ENCODE results near the gene CPXM2. TPM values are rescaled to one million over a fixed set of nuclear protein-coding genes. Genes with fewer than 3 reads are reported as not detected.

Gene CPXM2
- total RNA-seq, 1 donor from 2014 or later, result 0.33 TPM

DNA sequence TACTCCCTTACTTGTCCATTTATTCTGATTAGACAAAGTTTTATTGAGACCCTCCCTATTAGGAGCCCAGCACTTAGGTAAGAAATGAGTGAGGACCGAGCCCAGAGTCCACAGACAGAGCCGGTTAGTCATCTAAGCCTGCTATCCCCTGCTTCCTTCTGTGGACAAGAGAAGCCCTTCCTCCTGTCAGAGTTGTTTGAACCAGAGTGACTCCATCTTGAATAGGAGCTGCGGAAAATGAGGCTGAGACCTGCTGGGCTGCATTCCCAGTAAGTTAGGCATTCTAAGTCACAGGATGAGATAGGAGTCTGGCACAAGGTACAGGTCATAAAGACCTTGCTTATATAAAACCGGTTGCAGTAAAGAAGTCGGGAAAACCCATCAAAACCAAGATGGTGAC is 109.1 kb downstream of the CPXM2 start:
- DNase-seq (ENCODE audit: low spot score), result no peak
- TF ChIP-seq, protein P1, sequence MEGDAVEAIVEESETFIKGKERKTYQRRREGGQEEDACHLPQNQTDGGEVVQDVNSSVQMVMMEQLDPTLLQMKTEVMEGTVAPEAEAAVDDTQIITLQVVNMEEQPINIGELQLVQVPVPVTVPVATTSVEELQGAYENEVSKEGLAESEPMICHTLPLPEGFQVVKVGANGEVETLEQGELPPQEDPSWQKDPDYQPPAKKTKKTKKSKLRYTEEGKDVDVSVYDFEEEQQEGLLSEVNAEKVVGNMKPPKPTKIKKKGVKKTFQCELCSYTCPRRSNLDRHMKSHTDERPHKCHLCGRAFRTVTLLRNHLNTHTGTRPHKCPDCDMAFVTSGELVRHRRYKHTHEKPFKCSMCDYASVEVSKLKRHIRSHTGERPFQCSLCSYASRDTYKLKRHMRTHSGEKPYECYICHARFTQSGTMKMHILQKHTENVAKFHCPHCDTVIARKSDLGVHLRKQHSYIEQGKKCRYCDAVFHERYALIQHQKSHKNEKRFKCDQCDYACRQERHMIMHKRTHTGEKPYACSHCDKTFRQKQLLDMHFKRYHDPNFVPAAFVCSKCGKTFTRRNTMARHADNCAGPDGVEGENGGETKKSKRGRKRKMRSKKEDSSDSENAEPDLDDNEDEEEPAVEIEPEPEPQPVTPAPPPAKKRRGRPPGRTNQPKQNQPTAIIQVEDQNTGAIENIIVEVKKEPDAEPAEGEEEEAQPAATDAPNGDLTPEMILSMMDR (IDR thresholded peaks at IDR 0.05; ENCODE audit: unreplicated experiment), result no peak
- Mint-ChIP-seq H3K27ac (ENCODE audit: unreplicated experiment) (no peak overlapping the region), H3K4me3 (ENCODE audit: unreplicated experiment) (no peak overlapping the region), H3K4me1 (ENCODE audit: unreplicated experiment) (peaks cover 3% of the 10 kb centered on the region), H3K36me3 (ENCODE audit: low read depth, unreplicated experiment) (no peaks in the 10 kb centered on the region), H3K27me3 (ENCODE audit: unreplicated experiment) (no peaks in the 10 kb centered on the region), H3K9me3 (ENCODE audit: unreplicated experiment) (no peaks in the 10 kb centered on the region)

DNA sequence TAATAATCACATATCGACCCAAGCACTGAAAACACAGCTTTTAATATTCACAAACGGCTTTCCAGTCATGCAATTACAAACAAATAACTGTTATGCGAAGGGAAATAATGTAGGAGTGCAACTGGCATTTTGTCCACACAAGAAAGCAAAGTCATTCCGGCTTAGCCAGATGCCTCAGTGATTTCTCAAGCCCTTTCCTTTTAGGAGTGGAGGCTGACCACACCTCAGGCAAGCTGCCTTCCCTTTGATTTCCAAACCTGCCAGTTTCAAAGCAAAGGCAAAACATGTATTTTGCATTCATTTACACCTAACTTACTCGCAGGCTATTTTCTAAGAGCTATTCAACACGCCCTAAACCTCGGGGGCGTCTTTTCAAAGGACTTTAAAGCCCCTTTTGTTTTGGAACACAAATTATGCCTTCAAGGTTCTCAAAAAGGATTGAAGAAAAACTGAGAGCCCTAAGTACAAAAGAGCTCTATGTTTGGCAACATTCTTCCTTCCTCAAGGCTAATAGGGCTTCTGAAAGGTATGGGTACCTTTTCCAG is 109.6 kb downstream of the CPXM2 start:
- no peak for DNase-seq (ENCODE audit: low spot score)
- Mint-ChIP-seq H3K9me3 (ENCODE audit: unreplicated experiment) (no peaks in the 10 kb centered on the region), H3K27me3 (ENCODE audit: unreplicated experiment) (no peaks in the 10 kb centered on the region), H3K27ac (ENCODE audit: unreplicated experiment) (no peak overlapping the region), H3K36me3 (ENCODE audit: low read depth, unreplicated experiment) (no peaks in the 10 kb centered on the region), H3K4me1 (ENCODE audit: unreplicated experiment) (peaks cover 3% of the 10 kb centered on the region), H3K4me3 (ENCODE audit: unreplicated experiment) (no peak overlapping the region)
- TF ChIP-seq, protein P1 (IDR thresholded peaks at IDR 0.05; ENCODE audit: unreplicated experiment), result no peak

DNA sequence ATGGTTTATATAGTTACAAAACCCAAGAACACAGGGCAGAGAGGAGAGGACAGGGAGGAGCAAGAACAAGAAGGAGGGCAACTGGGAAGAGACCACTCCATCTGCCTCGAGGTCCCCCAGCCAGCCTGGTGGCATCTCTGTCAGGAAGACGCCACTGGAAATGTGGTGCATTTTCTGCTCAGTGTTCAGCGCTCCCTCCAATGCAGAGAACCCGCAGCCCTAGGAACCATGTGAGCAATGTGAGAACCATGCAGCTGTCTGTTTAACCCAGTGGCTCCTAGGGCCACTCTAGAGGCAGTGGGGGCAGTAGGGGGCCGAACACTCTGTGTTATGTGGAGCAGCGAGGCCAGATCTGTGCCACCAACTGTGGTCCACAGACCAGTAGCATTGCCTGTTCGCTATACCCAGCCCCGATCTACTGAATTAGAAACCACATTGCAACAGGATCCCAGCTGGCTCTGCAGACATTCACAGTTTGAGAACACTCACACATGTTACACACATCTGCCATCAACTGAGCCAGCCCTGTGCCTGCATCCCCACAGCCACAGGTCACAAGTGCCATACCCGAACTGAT is 110.2 kb downstream of the CPXM2 start:
- Mint-ChIP-seq H3K4me1 (ENCODE audit: unreplicated experiment) (peaks cover 3% of the 10 kb centered on the region), H3K27me3 (ENCODE audit: unreplicated experiment) (no peaks in the 10 kb centered on the region)
- TF ChIP-seq, protein P1 (IDR thresholded peaks at IDR 0.05; ENCODE audit: unreplicated experiment), result no peak

DNA sequence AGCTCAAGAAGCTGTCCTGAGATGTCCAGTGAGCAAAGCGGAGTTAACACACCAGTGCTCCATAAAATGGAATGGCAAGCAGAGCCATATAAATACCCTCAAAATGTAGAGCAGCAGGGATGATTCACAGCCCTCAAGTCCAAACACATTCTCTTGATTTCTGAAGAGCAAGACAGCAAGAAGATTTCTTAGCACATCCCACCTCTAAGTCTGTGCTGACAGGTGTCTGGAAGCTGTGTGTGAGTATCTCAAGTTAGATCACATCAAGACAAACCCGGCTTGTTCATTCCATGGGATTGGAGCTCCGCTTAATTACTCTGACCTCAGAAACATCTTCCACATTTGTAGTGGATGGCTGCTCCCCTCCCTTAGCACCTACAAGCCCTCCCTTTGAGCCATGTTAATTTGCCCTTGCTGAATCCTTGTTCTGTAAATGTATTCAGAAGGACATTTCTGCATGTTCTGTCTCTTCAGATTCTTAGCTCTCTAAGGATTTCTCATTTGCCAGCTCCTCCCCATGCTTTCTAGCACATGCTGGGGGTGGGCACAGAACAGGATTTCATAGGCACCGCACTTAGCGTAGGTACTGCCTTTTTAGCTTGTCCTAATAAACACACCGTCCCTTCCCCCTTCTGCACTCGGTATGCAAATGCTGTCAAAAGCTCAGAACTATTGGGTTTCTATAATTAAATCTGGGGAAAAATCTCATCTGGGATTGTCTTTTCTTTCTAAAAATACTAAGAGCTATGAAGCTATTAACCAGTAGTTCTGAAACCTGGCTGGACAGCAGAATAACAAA is 112.7 kb downstream of the CPXM2 start:
- Mint-ChIP-seq H3K9me3 (ENCODE audit: unreplicated experiment) (no peaks in the 10 kb centered on the region), H3K36me3 (ENCODE audit: low read depth, unreplicated experiment) (no peaks in the 10 kb centered on the region), H3K27ac (ENCODE audit: unreplicated experiment) (no peak overlapping the region), H3K27me3 (ENCODE audit: unreplicated experiment) (no peaks in the 10 kb centered on the region), H3K4me1 (ENCODE audit: unreplicated experiment) (no peaks in the 10 kb centered on the region), H3K4me3 (ENCODE audit: unreplicated experiment) (no peak overlapping the region)
- TF ChIP-seq, protein P1 (IDR thresholded peaks at IDR 0.05; ENCODE audit: unreplicated experiment), result no peak
- DNase-seq (ENCODE audit: low spot score), result no peak

More for the DNA sequence above, 110.2 kb downstream of the CPXM2 start:
- Mint-ChIP-seq H3K4me3 (ENCODE audit: unreplicated experiment) (no peak overlapping the region), H3K9me3 (ENCODE audit: unreplicated experiment) (no peaks in the 10 kb centered on the region), H3K36me3 (ENCODE audit: low read depth, unreplicated experiment) (no peaks in the 10 kb centered on the region), H3K27ac (ENCODE audit: unreplicated experiment) (no peak overlapping the region)
- DNase-seq (ENCODE audit: low spot score), result no peak

DNA sequence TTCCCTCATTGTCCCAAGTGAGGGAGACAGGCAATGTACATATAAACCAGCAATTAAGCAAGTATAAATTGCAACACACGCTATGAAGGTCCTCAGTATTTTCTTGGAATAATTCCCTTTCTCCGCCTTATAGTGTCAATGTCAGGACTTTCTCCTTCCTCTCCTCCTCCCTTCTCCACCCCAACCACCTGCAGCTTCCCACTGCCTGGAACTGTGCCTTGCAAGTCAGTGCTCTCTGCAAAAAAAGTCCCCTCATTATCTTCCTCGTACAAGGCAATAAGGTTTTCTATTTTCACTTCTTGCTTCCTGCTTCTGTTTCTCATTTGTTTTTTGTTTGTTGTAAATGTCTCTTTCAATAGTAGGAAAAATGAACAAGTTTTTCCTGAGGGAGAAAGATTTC is 113.7 kb downstream of the CPXM2 start:
- no peak overlapping the region for H3K4me3 Mint-ChIP-seq (ENCODE audit: unreplicated experiment)
- H3K27me3 Mint-ChIP-seq (ENCODE audit: unreplicated experiment), result no peaks in the 10 kb centered on the region
- H3K4me1 Mint-ChIP-seq (ENCODE audit: unreplicated experiment), result no peaks in the 10 kb centered on the region
- no peaks in the 10 kb centered on the region for H3K9me3 Mint-ChIP-seq (ENCODE audit: unreplicated experiment)
- TF ChIP-seq, protein P1 (IDR thresholded peaks at IDR 0.05; ENCODE audit: unreplicated experiment), result no peak
- no peaks in the 10 kb centered on the region for H3K36me3 Mint-ChIP-seq (ENCODE audit: low read depth, unreplicated experiment)
- no peak overlapping the region for H3K27ac Mint-ChIP-seq (ENCODE audit: unreplicated experiment)
- no peak for DNase-seq (ENCODE audit: low spot score)
